ENCODE results near the gene MPP7.

The MPP7 gene

DNA sequence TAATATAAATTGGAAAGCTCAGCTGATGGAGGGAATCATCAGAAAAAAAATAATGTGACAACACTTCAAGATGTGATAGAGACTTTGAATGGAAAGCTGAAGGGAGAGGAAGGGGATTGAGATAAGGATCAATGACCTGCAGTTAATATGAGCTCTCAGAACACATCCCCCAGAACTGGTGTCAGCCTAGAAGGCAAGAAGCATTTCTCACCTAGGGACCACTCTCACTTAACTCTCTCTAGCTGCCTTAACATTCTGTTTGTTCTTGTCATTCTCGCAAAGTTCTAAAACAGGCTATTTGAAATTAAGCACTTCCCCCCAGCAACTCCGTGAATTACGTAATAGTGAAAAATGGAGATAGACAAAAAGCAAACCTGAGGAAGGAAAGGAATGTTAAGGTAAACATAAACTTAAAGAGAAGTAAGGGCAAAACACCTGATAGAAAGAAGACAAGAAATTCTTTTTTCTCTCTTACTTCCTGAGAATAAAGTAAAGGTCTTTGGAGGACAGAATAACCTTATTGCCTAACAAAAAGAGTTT, 1.2 kb upstream of the MPP7 start:
- DNase-seq: no peak

DNA sequence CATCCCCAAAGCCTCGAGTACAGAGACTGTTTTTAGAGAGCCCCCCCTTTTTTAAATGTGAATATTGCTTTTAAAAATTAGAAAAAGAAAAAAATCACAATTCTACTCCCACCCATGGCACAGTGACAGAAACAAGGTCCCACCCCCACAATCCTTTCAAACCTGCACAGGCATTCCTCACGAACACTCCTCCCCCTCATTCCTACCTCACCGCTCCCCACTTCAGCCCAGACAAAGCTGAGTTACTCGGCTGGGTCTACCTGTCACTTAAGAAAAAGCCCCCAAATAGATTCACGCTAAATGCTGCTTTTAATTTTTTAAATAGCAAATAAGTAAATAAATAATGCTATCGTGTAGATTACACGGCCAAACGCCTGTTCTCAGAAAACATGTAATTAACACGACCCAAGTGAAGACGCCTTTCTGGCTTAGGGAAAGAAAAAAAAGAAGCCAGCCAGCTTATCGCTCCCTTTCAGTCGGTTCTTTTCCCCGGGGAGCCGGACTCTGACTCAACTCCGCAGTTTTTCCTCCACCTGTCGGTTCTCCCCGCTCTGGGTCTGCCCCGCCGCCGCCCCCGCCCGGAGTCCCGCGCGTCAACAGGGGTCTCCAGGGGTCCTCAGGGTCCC, 739 bp downstream of the MPP7 start:
- DNase-seq: no peak

GRCh38 chr10:28300027-28300426, 2.8 kb downstream of the MPP7 start:
- no peak for DNase-seq

GRCh38 chr10:28298951-28299350, 3.9 kb downstream of the MPP7 start:
- DNase-seq: no peak

DNA sequence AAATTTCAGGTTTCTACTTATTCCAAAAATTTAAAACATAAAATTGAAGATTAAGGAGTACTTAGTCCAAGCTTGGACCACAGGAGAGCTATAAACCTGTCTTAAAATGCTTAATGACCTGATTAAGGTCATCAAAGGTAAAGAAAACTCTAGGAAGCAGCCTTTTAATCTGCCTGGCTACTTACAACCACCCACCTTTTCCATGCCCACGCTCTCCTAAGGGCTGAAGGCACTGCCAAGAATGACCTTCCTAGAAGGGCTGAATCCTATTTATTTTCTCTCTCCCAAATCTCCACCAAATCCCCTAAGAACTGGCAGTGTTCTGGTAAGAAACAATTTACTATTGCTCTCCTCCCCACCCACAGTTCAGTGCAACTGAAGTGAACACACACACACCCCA, 6.8 kb downstream of the MPP7 start:
- DNase-seq: no peak

DNA sequence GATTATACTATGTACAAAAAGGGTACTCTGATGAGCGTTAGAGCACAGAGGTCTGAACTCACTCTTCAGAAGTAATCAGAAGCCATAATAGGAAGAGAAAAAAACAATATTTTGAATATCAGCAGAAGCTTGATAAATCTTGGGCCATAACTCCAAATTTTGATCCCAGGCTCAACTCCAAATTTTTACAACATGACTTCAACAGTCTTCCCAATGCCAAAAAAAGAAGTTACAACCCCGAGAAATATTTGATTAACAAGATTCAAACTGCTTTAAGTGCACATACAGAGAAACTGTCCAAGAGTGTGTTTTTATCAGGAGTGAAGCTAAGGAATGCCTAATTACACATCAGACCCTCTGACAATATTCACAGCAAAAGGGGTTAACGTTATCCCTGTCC, 7.5 kb downstream of the MPP7 start:
- DNase-seq: no peak

- no peak for DNase-seq
Measured at GRCh38 chr10:28294809-28295208, 8.1 kb downstream of the MPP7 start.

GRCh38 chr10:28294169-28294532, 8.7 kb downstream of the MPP7 start:
- no peak for DNase-seq

DNA sequence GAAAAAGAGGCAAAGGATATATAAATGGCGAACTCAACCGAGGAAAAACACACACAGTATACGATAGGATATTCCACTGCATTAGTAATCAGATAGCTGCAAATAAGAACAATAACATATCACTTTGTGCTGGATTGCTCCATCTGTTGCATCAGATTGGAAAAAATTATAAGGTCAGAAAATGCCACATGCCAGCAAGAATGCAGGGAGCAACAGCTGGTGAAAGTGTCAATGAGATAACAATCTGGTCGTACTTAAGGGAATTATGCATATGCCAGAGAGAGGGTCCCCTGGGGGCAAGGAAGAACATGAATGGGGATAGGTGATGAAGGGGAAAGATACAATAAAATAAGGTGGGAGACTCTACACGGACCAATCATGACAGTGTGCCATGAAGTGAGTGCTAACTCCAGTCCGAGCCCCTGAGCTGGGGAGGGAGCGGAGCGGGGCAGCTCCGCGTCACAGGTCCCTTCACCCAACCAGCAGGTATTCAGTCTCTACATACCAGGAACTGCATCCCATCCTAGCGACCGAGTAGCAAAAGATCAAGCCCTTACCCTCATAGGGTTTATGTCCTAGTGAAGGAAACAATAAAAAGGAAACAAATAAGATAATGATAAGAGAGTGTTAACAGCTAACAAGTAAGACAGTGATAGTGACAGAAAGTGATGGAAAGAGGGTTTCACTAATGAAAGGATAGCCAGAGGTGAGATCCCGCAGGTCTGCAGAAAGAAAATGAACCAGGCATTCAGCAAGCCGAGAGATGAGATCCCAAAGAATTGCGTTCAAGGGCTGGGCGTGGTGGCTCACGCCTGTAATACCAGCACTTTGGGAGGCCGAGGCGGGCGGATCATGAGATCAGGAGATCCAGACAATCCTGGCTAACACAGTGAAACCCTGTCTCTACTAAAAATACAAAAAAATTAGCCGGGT, 9.4 kb downstream of the MPP7 start:
- no peak for DNase-seq

DNA sequence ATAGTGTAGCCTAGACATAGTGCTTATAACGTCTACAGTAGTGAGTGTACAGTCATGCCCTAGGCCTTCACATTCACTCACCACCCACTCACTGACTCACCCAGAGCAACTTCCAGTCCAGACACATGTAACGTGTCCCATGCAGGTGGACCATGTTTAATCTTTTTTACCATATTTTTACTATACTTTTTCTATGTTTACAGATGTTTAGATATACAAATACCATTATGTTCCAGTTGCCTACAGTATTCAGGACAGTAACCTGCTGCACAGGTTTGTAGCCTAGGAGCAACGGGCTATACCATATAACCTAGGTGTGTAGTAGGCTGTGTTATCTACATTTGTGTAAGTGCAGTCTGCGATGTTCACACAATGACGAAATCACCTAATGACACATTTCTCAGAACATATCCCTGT, 11.0 kb downstream of the MPP7 start:
- peak; percentile 81 for DNase-seq

GRCh38 chr10:28285816-28286215, 17.0 kb downstream of the MPP7 start:
- DNase-seq: no peak

DNA sequence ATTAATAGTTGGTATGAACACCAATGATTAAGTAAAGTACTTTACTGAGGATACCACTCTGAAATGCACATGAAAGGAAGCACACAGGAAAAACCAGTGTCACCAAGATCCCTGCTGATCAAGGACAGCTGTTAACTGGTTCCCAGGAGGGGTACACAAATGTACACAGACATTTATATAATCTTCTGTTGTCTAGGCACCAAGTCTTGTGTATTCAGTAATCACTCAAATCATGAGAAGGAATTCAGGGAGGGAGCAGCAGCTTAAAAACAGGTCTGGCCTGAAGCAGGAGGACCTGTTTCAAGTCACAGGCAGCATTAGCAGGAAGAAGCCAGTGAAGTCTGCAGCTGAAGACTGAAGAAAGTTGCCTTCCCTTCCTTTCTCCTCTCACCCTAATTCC, 18.7 kb downstream of the MPP7 start:
- no peak for DNase-seq

- DNase-seq: no peak
Measured at GRCh38 chr10:28283251-28283650, 19.6 kb downstream of the MPP7 start.

GRCh38 chr10:28282336-28282735, 20.5 kb downstream of the MPP7 start:
- DNase-seq: no peak

- DNase-seq: no peak
Measured at GRCh38 chr10:28281726-28282315, 21.0 kb downstream of the MPP7 start.

- DNase-seq: no peak
Measured at GRCh38 chr10:28280652-28281051, 22.2 kb downstream of the MPP7 start.

DNA sequence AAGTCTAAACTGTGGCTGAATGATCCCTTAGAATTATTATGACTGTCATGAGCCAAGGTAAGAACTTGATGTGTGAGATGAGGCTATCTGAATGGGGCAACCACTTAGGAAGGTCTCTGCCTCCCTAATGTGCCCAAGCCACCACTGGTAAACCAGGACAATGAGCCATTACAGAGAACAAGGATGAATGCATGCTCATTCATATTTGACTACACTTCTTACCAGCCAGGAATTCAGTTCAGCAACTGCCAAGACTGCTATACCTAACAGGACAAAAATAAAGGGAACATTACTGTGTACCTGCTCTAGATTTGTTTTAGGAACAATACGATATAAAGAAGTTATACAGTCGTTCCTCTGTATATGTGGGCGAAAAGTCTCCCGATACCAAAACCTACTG, 23.0 kb downstream of the MPP7 start:
- no peak for DNase-seq

DNA sequence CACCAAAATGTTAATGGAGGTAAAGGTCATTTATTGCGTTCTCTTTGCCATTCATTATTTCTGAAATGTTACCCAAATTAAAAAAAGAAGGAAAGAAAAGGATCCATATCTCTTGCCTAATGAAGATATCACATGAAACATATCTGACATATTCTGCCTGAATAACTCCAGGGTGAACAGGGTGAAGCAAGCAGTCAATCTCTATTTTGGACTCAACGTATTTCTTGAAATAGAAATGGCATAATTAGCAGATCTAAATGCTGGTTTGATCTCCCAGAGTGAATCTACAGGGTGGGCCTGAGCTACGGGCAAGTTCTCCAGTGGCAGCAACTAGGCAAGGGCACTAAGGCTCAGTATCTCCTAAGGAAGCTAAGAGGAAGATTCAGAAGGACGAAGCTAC, 24.0 kb downstream of the MPP7 start:
- DNase-seq: no peak

DNA sequence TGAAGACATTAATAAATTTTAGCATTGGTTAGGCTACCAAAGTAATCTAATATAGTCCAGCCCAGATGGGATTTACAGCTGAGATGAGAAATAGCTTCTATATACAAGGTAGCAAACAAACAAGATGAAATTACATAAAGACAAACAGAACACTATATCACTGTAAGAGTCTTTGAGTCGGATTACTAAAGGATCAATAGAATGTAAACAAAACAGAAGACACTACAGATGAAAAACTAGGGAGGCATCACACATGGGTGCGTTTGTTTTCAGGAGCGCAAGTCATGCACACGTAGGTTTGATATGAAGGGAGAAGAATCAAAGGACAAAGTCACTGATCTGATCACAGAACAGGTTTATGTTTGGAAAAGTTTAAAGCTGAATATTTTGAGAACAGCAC, 26.5 kb downstream of the MPP7 start:
- no peak for DNase-seq

DNA sequence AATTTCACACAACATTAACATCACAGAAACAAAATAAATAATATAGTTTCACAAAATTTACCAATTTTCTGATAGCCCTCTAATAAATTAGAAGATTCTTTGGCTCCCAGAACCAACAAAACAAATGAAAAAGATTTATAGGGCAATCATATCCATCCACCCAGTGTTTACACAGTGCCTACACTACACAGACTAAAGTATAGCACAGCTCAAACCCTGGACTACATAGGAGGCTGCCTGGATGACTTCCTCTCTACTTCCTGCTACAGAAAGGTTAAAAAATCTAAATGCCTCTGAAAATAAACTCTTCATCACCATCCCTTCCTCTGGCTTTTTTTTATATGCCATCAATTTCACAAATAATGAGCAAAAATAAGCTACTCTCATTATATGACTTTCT, 28.4 kb downstream of the MPP7 start:
- DNase-seq: no peak

- DNase-seq: no peak
Measured at GRCh38 chr10:28273343-28273742, 29.5 kb downstream of the MPP7 start.

DNA sequence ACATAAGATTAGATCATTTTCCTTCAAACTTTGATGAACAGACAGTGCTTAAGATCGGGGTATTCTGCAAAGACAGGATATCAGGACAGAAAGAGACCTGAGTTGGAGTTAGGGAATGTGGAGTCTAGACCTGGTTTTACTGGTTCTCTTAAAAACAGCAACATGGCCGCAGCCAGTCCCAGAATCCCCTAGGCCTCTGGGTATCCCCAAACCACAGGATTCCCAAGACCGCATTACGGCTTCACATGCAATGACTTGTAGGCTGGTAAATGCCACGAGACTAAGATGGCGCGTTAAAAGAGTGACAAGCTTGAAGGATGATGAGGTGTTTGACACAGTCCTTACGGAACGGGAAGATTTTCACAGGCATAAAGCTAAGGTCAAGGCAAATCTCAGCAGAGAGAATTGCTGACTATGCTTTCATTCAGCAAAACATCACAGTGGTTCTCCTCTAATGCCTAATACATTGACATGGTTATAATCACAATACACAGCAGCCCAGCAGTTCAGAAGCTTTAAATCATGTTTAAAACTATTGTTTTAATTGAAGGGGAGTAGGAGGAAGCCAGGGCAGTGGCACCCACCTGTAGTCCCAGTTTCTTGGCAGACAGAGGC, 32.9 kb downstream of the MPP7 start:
- DNase-seq: no peak

- DNase-seq: no peak
Measured at GRCh38 chr10:28266449-28267224, 36.2 kb downstream of the MPP7 start.

Measured in stimulated activated CD4-positive, alpha-beta T cell treated with anti-CD3 and anti-CD28 coated beads, Interleukin-1b, Interleukin-23, amount 100 ng/mL, for 48 hours (primary cell).